GM13976 (cell line): ENCODE data around the gene NIN.

Experiments
- DNase-seq: peaks from one replicate; pipeline ENCODE4 v3.0.0; 2012; ENCODE audit warnings: low spot score
- CTCF ChIP-seq: IDR thresholded peaks from 2 replicates; pipeline ENCODE4 v1.5.1; 2012; ENCODE audit warnings: borderline replicate concordance, mild to moderate bottlenecking; ENCODE audit not compliant: insufficient read depth; ENCODE audit errors: extremely low read depth, missing control alignments, control extremely low read depth
- in situ Hi-C: fragments of 300-500 bp; cut with MboI; formaldehyde crosslinking; loops from one replicate; pipeline ENCODE4 v1.12.0; 2022; ENCODE audit warnings: low sequenced_read_pairs, mixed read lengths, inconsistent platforms; ENCODE audit not compliant: unreplicated experiment

Gene NIN

GRCh38 chr14:50839691-50840090 lies 8.7 kb upstream of the NIN start:
- no peak for TF ChIP-seq CTCF
- in situ Hi-C loops, result no loop called here
- DNase-seq, result no peak

GRCh38 chr14:50839048-50839447 lies 8.1 kb upstream of the NIN start:
- DNase-seq, result no peak
- no peak for TF ChIP-seq CTCF
- in situ Hi-C loops, result no loop called here

GRCh38 chr14:50837850-50838470 lies 7.0 kb upstream of the NIN start:
- TF ChIP-seq CTCF, result no peak
- no peak for DNase-seq
- in situ Hi-C loops, result no loop called here

GRCh38 chr14:50837271-50837670 lies 6.3 kb upstream of the NIN start:
- in situ Hi-C loops, result no loop called here
- no peak for TF ChIP-seq CTCF

GRCh38 chr14:50836515-50836914 lies 5.6 kb upstream of the NIN start:
- DNase-seq, result no peak
- in situ Hi-C loops, result no loop called here
- no peak for TF ChIP-seq CTCF

More at GRCh38 chr14:50837271-50837670, 6.3 kb upstream of the NIN start:
- DNase-seq, result no peak

GRCh38 chr14:50835280-50835679 lies 4.3 kb upstream of the NIN start:
- TF ChIP-seq CTCF, result no peak
- in situ Hi-C loops, result no loop called here
- DNase-seq, result peak; percentile 40
